ENCODE measurements around the gene ZNF326.

Gene ZNF326

GRCh38 chr1:89989099-89989498, 5.8 kb upstream of the ZNF326 start:
- H3K4me3 ChIP-seq (replicated peaks in 1 of 2; ENCODE audit: low read depth in 2 of 2, low read length in 2 of 2), result no peak overlapping the region
- no peak for TF ChIP-seq CTCF (IDR thresholded peaks at IDR 0.05; ENCODE audit: low read depth, low read length)
- DNase-seq (ENCODE audit: low read depth in 2 of 2), result no peak

GRCh38 chr1:89989799-89990198, 5.1 kb upstream of the ZNF326 start:
- no peak overlapping the region for H3K4me3 ChIP-seq (replicated peaks in 1 of 2; ENCODE audit: low read depth in 2 of 2, low read length in 2 of 2)
- TF ChIP-seq CTCF (IDR thresholded peaks at IDR 0.05; ENCODE audit: low read depth, low read length), result no peak
- DNase-seq (ENCODE audit: low read depth in 2 of 2), result no peak

GRCh38 chr1:89990976-89991831, 3.7 kb upstream of the ZNF326 start:
- no peak for TF ChIP-seq CTCF (IDR thresholded peaks at IDR 0.05; ENCODE audit: low read depth, low read length)
- DNase-seq (ENCODE audit: low read depth in 2 of 2), result no peak
- no peak overlapping the region for H3K4me3 ChIP-seq (replicated peaks in 1 of 2; ENCODE audit: low read depth in 2 of 2, low read length in 2 of 2)

GRCh38 chr1:89993541-89993940, 1.4 kb upstream of the ZNF326 start:
- no peak for DNase-seq (ENCODE audit: low read depth in 2 of 2)
- TF ChIP-seq CTCF (IDR thresholded peaks at IDR 0.05; ENCODE audit: low read depth, low read length), result no peak
- no peak overlapping the region for H3K4me3 ChIP-seq (replicated peaks in 1 of 2; ENCODE audit: low read depth in 2 of 2, low read length in 2 of 2)

GRCh38 chr1:89994231-89994804, 592 bp upstream of the ZNF326 start:
- peak overlapping the region; percentile 76 to 91 for H3K4me3 ChIP-seq (replicated peaks in 1 of 2; ENCODE audit: low read depth in 2 of 2, low read length in 2 of 2)
- TF ChIP-seq CTCF (IDR thresholded peaks at IDR 0.05; ENCODE audit: low read depth, low read length), result no peak
- no peak for DNase-seq (ENCODE audit: low read depth in 2 of 2)

- H3K4me3 ChIP-seq (replicated peaks in 1 of 2; ENCODE audit: low read depth in 2 of 2, low read length in 2 of 2), result peak overlapping the region; percentile 76 to 91
- no peak for TF ChIP-seq CTCF (IDR thresholded peaks at IDR 0.05; ENCODE audit: low read depth, low read length)
- DNase-seq (ENCODE audit: low read depth in 2 of 2), result peak in 1 of 2 donors; percentile 54
Observed at GRCh38 chr1:89995598-89996449, 914 bp downstream of the ZNF326 start.

Data from cardiac fibroblast (primary cell).